A549 treated with dexamethasone at 1 μM for 4 hours (cell line): ENCODE data around the gene PCDHGA5. TPM values are rescaled to one million over a fixed set of nuclear protein-coding genes. Genes with fewer than 3 reads are reported as not detected.

Source experiments
- total RNA-seq: library from RNA; stranded (reverse); fragments of 200-300 nt; extraction: Qiagen RNA extraction; gene quantifications from 5 replicates; pipeline ENCODE4 v1.2.3, GENCODE V29; 2022

The PCDHGA5 gene
- total RNA-seq, 1 experiment from 2014 or later, result 0.13 TPM

GRCh38 chr5:141397756-141398551, 34.0 kb downstream of the PCDHGA5 start, which contains the start of gene PCDHGB5:
Gene PCDHGB5, plus strand, starts transcription at chr5:141397947. Its CDS starts 181 bp downstream, at chr5:141398128.

GRCh38 chr5:141402553-141403243, 38.7 kb downstream of the PCDHGA5 start, which contains the start of gene PCDHGA9:
Gene PCDHGA9, plus strand, starts transcription at chr5:141402778. Its CDS starts 175 bp downstream, at chr5:141402953.

GRCh38 chr5:141407790-141408505, 44.0 kb downstream of the PCDHGA5 start, which contains the start of gene PCDHGB6:
Gene PCDHGB6, plus strand, starts transcription at chr5:141408021. Its CDS starts 182 bp downstream, at chr5:141408203.

GRCh38 chr5:141412854-141413539, 49.0 kb downstream of the PCDHGA5 start, which contains the start of gene PCDHGA10:
Gene PCDHGA10, plus strand, starts transcription at chr5:141412987. Its CDS starts 189 bp downstream, at chr5:141413176.

Other genes with a start within 250 kb of the PCDHGA5 start
- gene PCDHB4, start 242.3 kb upstream of the PCDHGA5 start, total RNA-seq, result 0.02 to 0.12 TPM (median 0.02 TPM) in 3 of 5 replicates, not detected in the others
- gene PCDHB5, start 229.0 kb upstream of the PCDHGA5 start, total RNA-seq, result 1.1 to 1.6 TPM (median 1.4 TPM) in 5 replicates
- gene PCDHB6, start 214.1 kb upstream of the PCDHGA5 start, total RNA-seq, result 0.74 to 1.2 TPM (median 0.88 TPM) in 5 replicates
- gene PCDHB7, start 191.5 kb upstream of the PCDHGA5 start, total RNA-seq, result 0.02 TPM in 1 of 5 replicates, not detected in the others
- 0.15 to 0.41 TPM (median 0.29 TPM) in 5 replicates for gene PCDHB8, start 186.4 kb upstream of the PCDHGA5 start, total RNA-seq
- gene PCDHB16, start 181.8 kb upstream of the PCDHGA5 start, total RNA-seq, result 0.05 to 0.15 TPM (median 0.09 TPM) in 5 replicates
- gene PCDHB9, start 177.0 kb upstream of the PCDHGA5 start, total RNA-seq, result 0.02 to 0.07 TPM in 2 of 5 replicates, not detected in the others
- 0.06 to 0.08 TPM (median 0.07 TPM) in 3 of 5 replicates, not detected in the others for gene PCDHB10, start 171.8 kb upstream of the PCDHGA5 start, total RNA-seq
- 0.07 to 0.08 TPM (median 0.07 TPM) in 4 of 5 replicates, not detected in the other for gene PCDHB11, start 164.5 kb upstream of the PCDHGA5 start, total RNA-seq
- gene PCDHB12, start 155.4 kb upstream of the PCDHGA5 start, total RNA-seq, result 0.03 to 0.05 TPM in 2 of 5 replicates, not detected in the others
- gene PCDHB13, start 150.2 kb upstream of the PCDHGA5 start, total RNA-seq, result 0.04 to 0.09 TPM (median 0.07 TPM) in 5 replicates
- gene PCDHB14, start 140.8 kb upstream of the PCDHGA5 start, total RNA-seq, result 0.01 to 0.09 TPM (median 0.06 TPM) in 5 replicates
- 0.05 to 0.16 TPM (median 0.05 TPM) in 5 replicates for gene PCDHB15, start 118.8 kb upstream of the PCDHGA5 start, total RNA-seq
- not detected in 5 replicates for gene SLC25A2, start 60.1 kb upstream of the PCDHGA5 start, total RNA-seq
- 61.8 to 74.9 TPM (median 70.3 TPM) in 5 replicates for gene TAF7, start 43.4 kb upstream of the PCDHGA5 start, total RNA-seq
- 0.22 to 0.32 TPM (median 0.26 TPM) in 5 replicates for gene PCDHGA1, start 33.6 kb upstream of the PCDHGA5 start, total RNA-seq
- 0.46 to 0.83 TPM (median 0.69 TPM) in 5 replicates for gene PCDHGA2, start 25.4 kb upstream of the PCDHGA5 start, total RNA-seq
- gene PCDHGA3, start 20.3 kb upstream of the PCDHGA5 start, total RNA-seq, result 0.02 to 0.05 TPM (median 0.03 TPM) in 4 of 5 replicates, not detected in the other
- 1.5 to 2.2 TPM (median 1.8 TPM) in 5 replicates for gene PCDHGB1, start 14.1 kb upstream of the PCDHGA5 start, total RNA-seq
- 0.08 to 0.21 TPM (median 0.14 TPM) in 5 replicates for gene PCDHGA4, start 9.1 kb upstream of the PCDHGA5 start, total RNA-seq
- 0.05 to 0.16 TPM (median 0.11 TPM) in 5 replicates for gene PCDHGB2, start 4.2 kb upstream of the PCDHGA5 start, total RNA-seq
- gene PCDHGB3, start 6.1 kb downstream of the PCDHGA5 start, total RNA-seq, result 0.09 to 0.43 TPM (median 0.21 TPM) in 5 replicates
- 0.12 to 0.32 TPM (median 0.29 TPM) in 5 replicates for gene PCDHGA6, start 9.7 kb downstream of the PCDHGA5 start, total RNA-seq
- 0.73 to 1.1 TPM (median 0.95 TPM) in 5 replicates for gene PCDHGA7, start 18.6 kb downstream of the PCDHGA5 start, total RNA-seq
- gene PCDHGB4, start 23.5 kb downstream of the PCDHGA5 start, total RNA-seq, result 0.50 to 1.2 TPM (median 0.97 TPM) in 5 replicates
- gene PCDHGA8, start 28.5 kb downstream of the PCDHGA5 start, total RNA-seq, result 0.03 to 0.05 TPM (median 0.04 TPM) in 3 of 5 replicates, not detected in the others
- 2.0 to 2.7 TPM (median 2.5 TPM) in 5 replicates for gene PCDHGB5, start 33.8 kb downstream of the PCDHGA5 start, total RNA-seq
- gene PCDHGA9, start 38.6 kb downstream of the PCDHGA5 start, total RNA-seq, result 0.04 to 0.07 TPM (median 0.05 TPM) in 4 of 5 replicates, not detected in the other
- gene PCDHGB6, start 43.9 kb downstream of the PCDHGA5 start, total RNA-seq, result 0.08 to 0.15 TPM (median 0.13 TPM) in 5 replicates
- gene PCDHGA10, start 48.8 kb downstream of the PCDHGA5 start, total RNA-seq, result 0.02 TPM in 2 of 5 replicates, not detected in the others
- 0.02 to 0.11 TPM (median 0.07 TPM) in 5 replicates for gene PCDHGB7, start 53.5 kb downstream of the PCDHGA5 start, total RNA-seq
- 0.02 to 0.03 TPM in 2 of 5 replicates, not detected in the others for gene PCDHGA11, start 56.9 kb downstream of the PCDHGA5 start, total RNA-seq
- not detected in 5 replicates for gene PCDHGA12, start 66.3 kb downstream of the PCDHGA5 start, total RNA-seq
- 6.1 to 7.2 TPM (median 6.6 TPM) in 5 replicates for gene PCDHGC3, start 111.8 kb downstream of the PCDHGA5 start, total RNA-seq
- gene PCDHGC4, start 120.9 kb downstream of the PCDHGA5 start, total RNA-seq, result not detected in 5 replicates
- 0.03 TPM in 1 of 5 replicates, not detected in the others for gene PCDHGC5, start 124.9 kb downstream of the PCDHGA5 start, total RNA-seq